NCI-H1048 (cell line): ENCODE measurements around the gene KLC1.

Experiments
- DNase-seq: peaks from one replicate; lab custom pipeline; 2025; lab: John Stamatoyannopoulos, UW

Gene KLC1

GRCh38 chr14:103735815-103736545, 107.0 kb downstream of the KLC1 start:
- DNase-seq = no peak

GRCh38 chr14:103736546-103737431, 107.8 kb downstream of the KLC1 start:
- DNase-seq = no peak

- no peak for DNase-seq
Observed at GRCh38 chr14:103737432-103738045, 108.5 kb downstream of the KLC1 start.

- DNase-seq = no peak
Observed at GRCh38 chr14:103738166-103738565, 109.2 kb downstream of the KLC1 start.

- no peak for DNase-seq
Observed at GRCh38 chr14:103738701-103739451, 109.9 kb downstream of the KLC1 start.

- DNase-seq = no peak
Observed at GRCh38 chr14:103739466-103739792, 110.4 kb downstream of the KLC1 start.

- DNase-seq = no peak
Observed at GRCh38 chr14:103739793-103740501, 110.9 kb downstream of the KLC1 start.

GRCh38 chr14:103740991-103741689, 112.1 kb downstream of the KLC1 start:
- DNase-seq = no peak

GRCh38 chr14:103741876-103742275, 112.9 kb downstream of the KLC1 start:
- DNase-seq = no peak

- DNase-seq = no peak
Observed at GRCh38 chr14:103742499-103743255, 113.7 kb downstream of the KLC1 start.

- no peak for DNase-seq
Observed at GRCh38 chr14:103743691-103744090, 114.7 kb downstream of the KLC1 start.

- DNase-seq = no peak
Observed at GRCh38 chr14:103744621-103745395, 115.8 kb downstream of the KLC1 start.

- no peak for DNase-seq
Observed at GRCh38 chr14:103745424-103745823, 116.4 kb downstream of the KLC1 start.

GRCh38 chr14:103746701-103747100, 117.7 kb downstream of the KLC1 start:
- no peak for DNase-seq

GRCh38 chr14:103748534-103748857, 119.5 kb downstream of the KLC1 start:
- DNase-seq = no peak

GRCh38 chr14:103749452-103749851, 120.4 kb downstream of the KLC1 start:
- DNase-seq = no peak

GRCh38 chr14:103749860-103750259, 120.8 kb downstream of the KLC1 start:
- DNase-seq = no peak
